Transverse colon (tissue), 4 donors: ENCODE data around the gene NR4A1.

Source experiments
- POLR2AphosphoS5 ChIP-seq, 3 donors: sonication (generic); formaldehyde crosslinking; IDR thresholded peaks; one replicate each; pipeline ENCODE4 v1.6.1; 2016; ENCODE audit warnings: antibody characterized with exemption in 3 of 3
- TF ChIP-seq, protein P1 (sequence below), 5 experiments: fragments of 200-600 bp in 3 of 5; fragments of 450-650 bp in 2 of 5; sonication (generic) in 3 of 5; IDR thresholded peaks; 1 replicate in 2 of 5; 2 replicates in 3 of 5; pipeline ENCODE4 v1.5.1; 2016 to 2017; ENCODE audit warnings: antibody characterized with exemption in 5 of 5, inconsistent platforms in 3 of 5, mild to moderate bottlenecking in 2 of 5, moderate library complexity in 1 of 5

DNA sequence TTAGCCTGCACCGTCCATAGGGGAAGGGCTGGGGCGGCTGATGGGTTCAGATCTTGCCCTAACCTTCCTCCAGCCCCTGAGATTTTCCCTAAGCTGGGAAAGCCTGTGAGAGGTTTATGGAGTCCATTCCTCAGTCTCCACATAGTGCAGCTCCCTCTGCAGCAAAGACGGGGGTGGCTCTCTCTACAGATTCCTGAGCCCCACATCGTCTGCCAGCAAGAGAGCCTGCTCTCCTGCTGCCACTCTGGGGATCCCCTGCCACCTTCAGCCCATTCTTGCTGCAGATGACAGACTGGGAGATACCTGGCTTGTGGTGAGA is 31.4 kb downstream of the NR4A1 start:
- TF ChIP-seq, protein P1, sequence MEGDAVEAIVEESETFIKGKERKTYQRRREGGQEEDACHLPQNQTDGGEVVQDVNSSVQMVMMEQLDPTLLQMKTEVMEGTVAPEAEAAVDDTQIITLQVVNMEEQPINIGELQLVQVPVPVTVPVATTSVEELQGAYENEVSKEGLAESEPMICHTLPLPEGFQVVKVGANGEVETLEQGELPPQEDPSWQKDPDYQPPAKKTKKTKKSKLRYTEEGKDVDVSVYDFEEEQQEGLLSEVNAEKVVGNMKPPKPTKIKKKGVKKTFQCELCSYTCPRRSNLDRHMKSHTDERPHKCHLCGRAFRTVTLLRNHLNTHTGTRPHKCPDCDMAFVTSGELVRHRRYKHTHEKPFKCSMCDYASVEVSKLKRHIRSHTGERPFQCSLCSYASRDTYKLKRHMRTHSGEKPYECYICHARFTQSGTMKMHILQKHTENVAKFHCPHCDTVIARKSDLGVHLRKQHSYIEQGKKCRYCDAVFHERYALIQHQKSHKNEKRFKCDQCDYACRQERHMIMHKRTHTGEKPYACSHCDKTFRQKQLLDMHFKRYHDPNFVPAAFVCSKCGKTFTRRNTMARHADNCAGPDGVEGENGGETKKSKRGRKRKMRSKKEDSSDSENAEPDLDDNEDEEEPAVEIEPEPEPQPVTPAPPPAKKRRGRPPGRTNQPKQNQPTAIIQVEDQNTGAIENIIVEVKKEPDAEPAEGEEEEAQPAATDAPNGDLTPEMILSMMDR (IDR thresholded peaks at IDR 0.05), result no peak
- no peak for TF ChIP-seq POLR2AphosphoS5 (IDR thresholded peaks at IDR 0.05)
